ENCODE results near the gene MBTPS1.
A peak's percentile ranks its signal among the peaks of the same experiment; 100 is the strongest.

MBTPS1 gene

DNA sequence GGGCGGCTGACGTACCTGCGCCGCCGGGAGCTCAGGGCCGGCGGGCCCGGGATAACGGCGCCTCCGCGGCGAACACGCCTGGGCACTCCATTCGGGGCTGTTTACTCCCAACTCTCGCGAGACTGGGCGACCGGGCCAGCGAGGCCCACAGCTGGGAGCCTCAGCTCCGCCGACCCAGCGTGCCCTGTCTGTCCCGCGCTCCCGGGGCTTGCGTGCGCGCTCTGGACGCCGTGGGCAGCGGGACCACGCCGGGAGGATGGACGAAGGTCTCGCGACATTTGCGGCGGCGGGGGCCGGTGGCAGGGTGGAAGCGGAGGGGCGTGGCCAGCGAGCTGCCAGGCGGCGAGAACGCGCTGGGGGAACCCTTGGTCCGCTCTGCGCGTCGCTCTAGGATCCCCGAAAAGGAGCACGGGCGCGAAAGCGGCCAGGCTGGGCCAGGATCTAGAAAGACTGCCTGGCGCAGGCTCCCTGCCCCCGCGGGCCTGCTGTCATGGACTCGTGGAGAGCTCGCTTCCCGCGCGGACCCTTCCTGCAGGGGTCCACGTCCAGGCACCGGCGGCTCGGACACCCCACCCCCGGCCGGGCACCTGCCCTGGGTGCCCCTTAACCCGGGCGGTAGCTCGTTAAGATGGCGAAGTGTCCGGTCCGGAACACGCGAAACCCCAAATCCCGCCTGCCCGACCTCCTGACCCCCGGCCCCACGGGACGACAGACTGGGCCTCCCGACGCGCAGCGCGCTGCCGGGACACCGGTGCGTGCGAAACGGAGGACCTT, at the start of gene MBTPS1:
Gene MBTPS1 (minus strand): TSS at position 223 of the 774 bp plus-strand sequence. CDS start 15,159 bp downstream, outside the sequence.
- peak; percentile 95 for DNase-seq (ENCODE audit: low read depth)

DNA sequence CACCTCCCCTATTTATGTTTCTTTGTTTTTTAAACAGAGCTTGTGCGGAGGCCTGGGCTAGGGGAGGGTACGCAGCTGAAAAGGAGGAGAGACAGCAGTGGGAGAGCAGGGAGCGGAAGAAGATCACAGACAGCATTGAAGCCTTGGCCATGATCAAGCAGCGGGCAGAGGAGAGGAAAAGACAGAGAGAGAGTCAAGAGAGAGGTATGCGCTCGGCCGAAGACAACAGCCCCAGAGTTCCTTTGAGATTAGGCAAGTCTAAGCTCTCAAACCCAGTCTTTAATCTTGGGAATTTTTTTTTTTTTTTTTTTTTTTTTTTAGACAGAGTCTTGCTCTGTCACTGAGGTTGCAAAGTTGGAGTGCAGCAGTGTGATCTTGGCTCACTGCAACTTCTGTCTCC, 49.0 kb upstream of the MBTPS1 start:
- no peak for DNase-seq (ENCODE audit: low read depth)

DNA sequence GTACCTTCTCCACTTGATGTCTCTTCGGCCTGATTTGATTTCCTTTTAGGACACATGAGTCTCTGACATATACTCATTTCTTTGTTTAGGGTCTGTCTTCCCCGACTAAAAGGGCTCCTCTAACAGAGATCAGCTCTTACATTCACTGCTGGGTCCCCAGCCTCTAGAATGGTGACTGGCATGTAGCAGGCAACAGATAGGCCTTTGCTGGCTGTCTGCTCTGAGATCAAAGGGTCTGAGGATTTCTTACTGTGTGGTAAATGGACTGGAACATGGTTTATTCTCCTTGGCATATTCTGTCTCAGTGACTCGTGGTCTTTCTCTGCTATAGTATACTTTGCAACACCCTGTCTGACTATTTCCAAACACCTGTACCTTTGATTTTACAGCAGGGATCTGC, 45.1 kb upstream of the MBTPS1 start:
- no peak for DNase-seq (ENCODE audit: low read depth)

DNA sequence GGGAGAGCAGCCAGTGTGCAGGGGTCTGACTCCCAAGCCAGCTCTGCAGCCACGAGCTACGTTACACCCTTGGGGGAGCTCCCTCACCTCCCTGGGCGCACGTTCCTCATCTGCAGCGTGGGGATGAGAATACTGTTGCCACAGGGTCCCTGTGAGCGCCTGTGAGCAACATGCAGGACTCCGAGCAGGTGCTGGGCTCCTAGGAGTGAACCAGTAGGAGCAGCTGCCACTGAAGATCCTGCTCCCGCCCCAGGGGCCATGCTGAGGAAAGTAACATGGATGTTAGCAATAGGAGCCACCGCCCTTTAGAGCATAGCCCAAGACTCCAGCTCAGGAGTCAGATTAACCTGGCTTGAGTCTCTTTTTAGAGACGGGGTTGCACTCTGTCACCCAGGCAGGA, 44.3 kb upstream of the MBTPS1 start:
- no peak for DNase-seq (ENCODE audit: low read depth)

DNA sequence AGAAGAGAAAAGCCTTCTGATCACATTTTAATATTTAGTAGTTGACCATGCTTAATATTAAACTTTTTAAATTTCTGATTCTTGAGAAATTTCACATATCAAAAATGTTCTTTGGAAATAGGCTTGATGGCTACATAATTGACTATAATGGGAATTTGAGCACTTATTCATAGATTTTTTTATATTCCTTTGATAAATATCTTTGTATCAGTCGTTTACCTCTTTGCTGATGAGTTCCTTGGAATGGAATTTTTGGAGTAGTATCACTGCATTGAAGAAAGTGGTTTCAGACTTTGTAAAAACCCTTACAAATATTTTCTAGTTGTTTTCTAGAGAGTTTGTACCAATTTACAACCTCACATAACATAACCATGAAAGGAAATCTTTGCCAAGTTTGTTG, 43.1 kb upstream of the MBTPS1 start:
- no peak for DNase-seq (ENCODE audit: low read depth)

DNA sequence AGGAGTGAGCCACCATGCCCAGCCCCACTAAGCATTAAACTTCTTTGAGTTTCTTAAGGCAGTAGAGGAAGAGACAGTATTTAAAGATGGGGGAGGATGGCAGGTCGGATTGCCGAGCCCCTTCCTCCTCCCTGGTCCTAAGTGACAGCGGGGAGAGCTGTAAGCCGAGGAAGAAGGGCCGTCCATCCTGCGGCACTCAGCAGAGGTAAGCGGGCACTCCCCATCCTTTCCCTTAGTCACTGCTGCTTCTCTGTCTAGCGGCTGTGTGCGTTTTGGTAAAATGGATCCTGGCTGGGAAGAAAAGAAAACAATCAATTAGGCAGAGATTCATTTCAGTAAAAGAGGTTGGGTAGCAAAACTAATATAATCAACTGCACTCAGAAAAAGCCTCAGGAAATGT, 42.3 kb upstream of the MBTPS1 start:
- no peak for DNase-seq (ENCODE audit: low read depth)

DNA sequence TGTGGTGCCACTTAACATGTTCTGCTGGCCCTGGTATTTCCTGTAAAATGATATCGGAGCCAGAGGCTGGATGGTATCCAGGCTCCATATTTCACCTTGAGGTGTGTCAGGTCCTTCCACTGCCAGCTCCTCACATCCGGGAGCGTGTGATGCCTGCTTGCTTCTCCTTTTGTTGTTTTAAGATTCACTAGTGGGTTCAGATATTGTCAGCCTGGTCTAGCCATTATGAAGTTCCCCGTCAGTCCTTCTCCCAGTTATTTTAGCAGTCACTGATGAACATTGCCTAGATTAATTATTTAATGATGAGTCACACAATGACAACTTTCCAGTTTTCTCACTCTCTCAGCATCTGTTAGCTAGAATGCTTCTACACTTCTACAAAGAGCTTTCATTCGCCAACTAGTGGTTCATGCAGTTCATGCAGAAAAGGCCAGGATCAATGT, 39.6 kb upstream of the MBTPS1 start:
- no peak for DNase-seq (ENCODE audit: low read depth)

DNA sequence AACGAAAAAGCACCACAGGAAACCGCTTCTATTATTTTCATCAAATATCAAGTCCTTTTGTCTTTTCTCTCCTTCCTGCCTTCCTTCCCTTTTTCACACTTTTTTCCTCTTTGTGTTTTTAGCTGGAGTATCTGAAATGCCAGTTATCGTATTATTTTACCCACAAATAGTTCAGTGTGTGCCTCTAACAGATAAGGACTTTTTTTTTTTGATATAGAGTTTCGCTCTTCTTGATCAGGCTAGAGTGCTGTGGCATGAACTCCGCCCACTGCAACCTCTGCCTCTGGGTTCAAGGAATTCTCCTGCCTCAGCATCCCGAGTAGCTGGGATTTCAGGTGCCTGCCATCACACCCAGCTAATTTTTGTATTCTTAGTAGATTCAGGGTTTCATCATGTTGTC, 39.0 kb upstream of the MBTPS1 start:
- DNase-seq (ENCODE audit: low read depth) = no peak

DNA sequence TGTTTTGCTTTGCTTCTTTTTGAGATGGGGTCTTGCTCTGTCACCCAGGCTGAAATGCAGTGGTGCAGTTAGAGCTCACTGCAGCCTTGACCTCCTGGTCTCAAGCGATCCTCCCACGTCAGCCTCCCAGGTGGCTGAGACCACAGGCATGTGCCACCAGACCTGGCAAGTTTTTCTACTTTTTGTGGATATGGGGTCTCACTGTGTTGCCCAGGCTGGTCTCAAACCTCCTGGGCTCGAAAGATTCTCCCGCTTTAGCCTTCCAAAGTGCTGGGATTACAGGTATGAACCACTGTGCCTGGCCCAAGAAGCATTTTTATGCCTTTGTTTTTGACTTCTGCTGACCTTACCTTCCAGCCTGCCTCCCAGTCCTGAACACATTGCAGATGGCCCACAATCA, 38.5 kb upstream of the MBTPS1 start:
- no peak for DNase-seq (ENCODE audit: low read depth)

DNA sequence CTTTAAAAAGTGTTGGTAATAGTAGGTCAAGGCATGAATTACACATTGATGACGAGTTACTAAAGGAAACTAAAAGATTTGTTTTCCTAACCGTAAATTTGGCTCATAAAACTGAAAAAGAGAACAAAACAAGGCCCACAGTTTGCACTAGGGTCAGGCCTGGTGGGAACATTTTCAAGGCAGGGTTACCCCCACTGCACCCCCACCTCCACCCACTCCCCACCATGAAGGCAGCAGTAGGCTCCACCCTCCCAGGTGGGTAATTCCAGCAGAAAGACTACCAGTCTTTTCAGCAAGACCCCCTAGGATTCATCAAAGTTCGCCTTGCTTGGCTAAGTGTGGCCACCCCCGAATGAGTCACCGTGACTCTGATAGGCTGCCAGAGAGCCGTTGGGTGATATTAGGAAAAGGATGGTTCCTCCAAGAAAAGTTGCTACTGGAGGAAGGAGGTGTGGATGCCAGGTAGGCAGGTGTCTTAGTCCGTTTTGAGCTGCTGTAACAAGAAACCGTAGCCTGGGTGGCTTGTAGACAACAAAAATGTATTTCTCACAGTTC, 37.0 kb upstream of the MBTPS1 start:
- no peak for DNase-seq (ENCODE audit: low read depth)

DNA sequence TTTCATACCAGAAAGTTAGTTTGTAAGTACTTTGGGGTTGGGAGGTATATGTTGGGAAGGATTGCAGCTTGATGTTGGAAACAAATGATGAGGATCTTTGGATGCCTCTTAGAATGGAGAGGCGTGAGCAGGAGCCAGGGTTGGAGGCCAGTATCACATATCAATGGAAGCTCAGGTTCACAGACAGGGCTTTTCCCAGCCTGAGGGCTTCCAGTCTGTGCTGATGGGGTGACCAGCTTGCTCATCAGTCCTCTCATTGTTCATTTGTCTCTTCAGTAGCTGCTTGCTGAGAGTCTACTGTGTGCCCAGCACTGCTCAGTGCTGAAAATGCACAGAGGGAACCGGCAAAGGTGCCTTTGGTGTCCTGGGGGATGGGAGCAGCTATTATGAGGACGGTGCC, 34.2 kb upstream of the MBTPS1 start:
- no peak for DNase-seq (ENCODE audit: low read depth)

DNA sequence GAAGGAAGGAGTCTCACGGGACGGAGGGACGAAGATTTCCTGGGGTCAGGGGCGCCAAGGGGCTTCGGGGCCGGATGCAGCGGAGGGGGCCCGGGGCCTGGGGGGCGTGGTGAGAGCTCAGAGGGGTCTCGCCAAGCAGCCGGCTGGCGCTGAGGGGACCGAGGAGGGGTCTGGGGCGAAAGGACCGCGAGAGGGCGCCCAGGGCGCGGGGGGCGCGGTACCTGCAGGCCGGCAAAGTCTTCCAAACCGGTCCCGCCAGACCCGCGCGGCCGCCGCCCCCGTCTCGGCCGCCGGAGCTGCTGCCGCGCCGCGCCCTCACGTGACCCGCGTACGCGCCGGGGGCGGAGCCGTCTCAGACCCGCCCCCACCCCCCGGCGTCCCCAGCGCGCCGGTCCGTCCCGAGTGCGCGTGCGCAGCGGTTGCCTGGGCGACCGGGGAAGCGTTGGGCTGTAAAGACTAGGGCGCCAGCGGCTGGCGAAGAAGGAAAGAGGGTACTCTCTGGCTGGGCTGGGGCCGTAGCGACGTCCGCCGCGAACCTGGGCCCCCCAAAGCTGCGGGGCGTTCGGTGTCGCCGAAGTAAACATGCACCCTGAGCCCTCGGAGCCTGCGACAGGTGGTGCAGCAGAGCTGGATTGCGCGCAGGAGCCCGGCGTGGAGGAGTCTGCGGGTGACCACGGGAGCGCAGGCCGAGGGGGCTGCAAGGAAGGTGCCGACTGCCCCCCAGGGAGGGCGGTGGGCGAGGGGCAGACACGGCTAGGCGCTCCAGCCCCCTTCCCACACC, 28.3 kb upstream of the MBTPS1 start, which contains the start of the genes DNAAF1 and HSDL1:
Gene DNAAF1 (plus strand): TSS at position 450 of the 781 bp plus-strand sequence. CDS start 133 bp downstream, at position 583.
Gene HSDL1 (minus strand): TSS at position 319 of the 781 bp plus-strand sequence. CDS start 13,856 bp downstream, outside the sequence.
- DNase-seq (ENCODE audit: low read depth) = peak; percentile 84

DNA sequence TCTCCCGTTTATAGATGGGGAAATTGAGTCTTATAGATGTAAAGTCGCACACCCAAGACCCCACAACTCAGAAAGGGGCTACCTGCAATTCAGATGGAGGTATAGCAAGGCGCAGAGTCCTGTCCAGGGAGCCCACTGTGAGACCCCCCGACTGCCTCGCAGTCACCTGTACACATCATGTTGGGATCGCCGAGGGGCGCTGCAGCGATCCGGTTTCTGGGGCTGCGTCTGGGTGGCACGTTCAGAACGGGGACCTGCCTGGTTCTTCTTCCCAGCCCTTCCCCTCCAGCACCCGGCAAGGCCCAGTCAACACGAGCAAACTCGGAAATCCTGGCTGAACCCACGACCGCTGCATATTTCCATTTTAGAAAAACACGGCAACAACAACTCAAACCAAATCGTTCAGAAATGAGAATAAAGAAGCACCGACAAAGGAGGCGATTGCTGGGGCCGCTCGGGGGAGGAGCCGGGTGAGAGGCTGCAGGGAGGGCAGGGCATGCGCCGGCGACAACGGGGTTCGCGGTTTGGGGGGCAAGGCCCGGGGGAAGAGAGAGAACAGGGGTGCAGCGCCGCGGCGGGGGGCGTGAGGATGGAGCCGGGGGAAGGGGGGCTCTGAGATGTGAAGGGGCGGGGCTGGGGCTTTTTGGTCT, 27.6 kb upstream of the MBTPS1 start:
- peak; percentile 40 for DNase-seq (ENCODE audit: low read depth)

DNA sequence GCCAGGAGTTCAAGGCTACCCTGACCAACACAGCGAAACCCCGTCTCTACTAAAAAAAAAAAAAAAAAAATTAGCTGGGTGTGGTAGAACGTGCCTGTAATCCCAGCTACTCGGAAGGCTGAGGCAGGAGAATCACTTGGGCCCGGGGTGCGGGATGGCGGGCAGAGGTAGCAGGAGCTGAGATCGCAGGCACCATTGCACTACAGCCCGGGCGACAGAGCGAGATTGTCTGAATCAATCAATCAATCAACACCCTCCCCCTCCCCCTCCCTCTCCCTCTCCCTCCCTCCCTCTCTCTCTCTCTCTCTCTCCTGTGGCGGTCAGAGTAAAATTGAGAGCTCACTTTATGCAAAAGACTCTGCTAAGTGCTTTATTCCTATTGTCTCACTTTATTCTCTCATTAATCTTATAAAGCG, 27.1 kb upstream of the MBTPS1 start:
- no peak for DNase-seq (ENCODE audit: low read depth)

DNA sequence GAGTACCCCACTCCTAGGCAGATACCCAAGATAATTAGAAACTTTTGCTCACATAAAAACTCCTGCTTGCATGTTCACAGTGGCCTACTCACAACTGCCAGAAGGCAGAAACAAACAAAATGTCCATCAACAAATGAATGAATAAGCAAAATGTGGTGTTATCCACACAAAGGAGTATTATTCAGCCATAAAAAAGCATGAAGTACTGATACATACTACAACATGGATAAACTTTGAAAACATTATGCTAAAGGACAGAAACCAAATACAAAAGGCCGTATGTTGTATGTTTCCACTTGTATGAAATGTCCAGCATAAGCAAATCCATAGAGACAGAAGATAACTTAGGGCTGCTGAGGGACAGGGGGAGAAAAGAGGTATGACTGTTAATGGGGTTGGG, 26.3 kb upstream of the MBTPS1 start:
- DNase-seq (ENCODE audit: low read depth) = no peak

DNA sequence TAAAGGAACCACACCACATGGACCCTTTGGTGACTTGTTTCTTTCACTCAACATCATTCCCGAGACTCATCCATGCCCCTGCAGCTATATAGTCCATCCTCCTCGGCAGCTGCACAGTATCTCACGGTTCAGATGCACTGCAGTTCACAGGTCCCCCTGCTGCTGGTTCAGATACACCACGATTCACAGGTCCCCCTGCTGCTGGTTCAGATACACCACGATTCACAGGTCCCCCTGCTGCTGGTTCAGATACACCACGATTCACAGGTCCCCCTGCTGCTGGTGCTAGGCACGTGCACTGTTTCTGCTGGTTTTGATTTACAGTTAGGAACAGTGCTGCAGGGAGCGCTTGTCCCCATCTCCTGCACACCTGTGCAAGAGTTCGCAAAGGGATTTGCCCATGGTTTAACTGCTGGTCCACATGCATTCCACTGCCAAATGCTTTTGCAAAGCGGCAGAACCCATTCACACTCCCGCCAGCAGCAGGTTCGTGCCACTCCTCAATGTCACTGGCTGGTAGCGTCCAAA, 24.5 kb upstream of the MBTPS1 start:
- no peak for DNase-seq (ENCODE audit: low read depth)

DNA sequence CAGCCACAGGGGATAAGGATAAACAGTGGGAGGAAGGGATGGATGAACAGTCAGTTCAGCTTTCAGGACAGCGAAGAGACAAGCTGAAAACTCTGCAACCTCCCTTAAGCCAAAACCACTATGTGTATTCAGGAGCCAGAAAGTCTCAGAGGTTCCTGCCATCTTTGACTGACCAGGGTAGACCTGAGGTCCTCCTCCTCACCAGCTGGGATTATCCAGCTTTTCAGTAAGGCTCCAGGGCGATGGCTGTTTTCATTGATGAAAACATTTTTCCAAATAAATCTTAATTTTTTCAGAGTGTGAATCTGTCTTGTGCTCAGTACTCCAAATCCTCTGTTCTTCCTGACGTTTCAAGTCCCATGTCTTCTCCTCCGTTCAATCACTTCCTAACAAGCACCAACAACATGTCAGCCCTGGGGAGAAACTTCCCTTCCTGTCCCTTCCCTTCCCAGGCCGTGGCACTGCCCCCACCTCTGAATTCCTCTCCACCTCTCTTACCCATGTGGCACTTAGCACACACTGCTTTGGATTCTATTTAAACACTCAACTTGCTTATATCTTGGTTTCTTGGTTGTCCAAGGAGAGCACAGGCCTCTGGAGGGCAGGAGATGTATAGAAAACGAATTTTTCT, 23.0 kb upstream of the MBTPS1 start:
- DNase-seq (ENCODE audit: low read depth) = no peak

DNA sequence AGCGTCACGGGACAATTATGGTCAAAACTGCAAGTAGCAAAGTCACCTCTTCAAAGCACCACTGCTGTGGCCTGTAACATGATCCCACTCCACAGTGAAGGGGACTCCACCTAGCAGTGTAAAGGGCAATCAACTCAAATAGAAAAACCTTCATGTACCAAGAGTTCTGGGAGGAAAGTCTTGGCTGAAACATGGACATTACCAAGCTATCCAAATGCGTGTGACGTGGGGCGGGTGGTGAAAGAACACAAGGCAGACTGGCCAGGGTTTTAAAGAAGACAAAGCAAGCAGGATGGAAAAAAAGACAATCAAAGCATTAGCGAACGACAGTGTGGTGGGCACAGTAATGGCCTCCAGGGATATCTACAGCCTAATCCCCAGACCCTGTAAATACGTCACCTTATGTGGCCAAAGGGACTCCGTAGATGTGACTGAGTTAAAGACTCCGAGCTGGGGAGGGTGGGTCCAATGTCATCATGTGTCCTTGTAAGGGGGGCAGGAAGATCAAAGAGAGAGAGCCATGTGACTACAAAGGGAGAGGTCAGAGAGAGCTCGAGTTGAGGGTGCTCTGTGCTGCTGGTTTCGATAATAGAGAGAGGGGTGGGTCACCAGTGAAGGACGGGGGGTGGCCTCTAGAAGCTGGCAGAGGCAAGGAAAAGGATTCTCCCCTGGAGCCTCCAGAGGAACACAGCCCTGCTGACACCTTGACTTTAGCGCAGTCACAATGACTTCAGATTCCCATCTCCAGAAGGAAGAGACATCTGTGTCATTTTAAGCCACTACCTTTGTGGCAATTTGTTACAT, 22.3 kb upstream of the MBTPS1 start:
- no peak for DNase-seq (ENCODE audit: low read depth)

DNA sequence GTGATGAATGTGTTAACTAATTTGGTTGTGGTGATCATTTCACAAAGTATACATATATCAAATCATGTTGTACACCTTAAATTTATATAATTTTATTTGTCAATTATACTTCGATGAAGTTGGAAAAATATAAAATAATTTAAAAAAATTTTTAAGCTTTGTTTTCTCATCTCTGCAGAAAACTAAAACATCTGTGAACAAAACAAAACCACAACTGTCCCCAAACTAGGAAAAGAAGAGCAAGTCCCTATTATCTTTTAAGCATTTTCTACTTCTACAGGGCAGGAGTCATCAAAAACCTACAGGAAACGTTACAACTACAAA, 21.7 kb upstream of the MBTPS1 start:
- DNase-seq (ENCODE audit: low read depth) = no peak

DNA sequence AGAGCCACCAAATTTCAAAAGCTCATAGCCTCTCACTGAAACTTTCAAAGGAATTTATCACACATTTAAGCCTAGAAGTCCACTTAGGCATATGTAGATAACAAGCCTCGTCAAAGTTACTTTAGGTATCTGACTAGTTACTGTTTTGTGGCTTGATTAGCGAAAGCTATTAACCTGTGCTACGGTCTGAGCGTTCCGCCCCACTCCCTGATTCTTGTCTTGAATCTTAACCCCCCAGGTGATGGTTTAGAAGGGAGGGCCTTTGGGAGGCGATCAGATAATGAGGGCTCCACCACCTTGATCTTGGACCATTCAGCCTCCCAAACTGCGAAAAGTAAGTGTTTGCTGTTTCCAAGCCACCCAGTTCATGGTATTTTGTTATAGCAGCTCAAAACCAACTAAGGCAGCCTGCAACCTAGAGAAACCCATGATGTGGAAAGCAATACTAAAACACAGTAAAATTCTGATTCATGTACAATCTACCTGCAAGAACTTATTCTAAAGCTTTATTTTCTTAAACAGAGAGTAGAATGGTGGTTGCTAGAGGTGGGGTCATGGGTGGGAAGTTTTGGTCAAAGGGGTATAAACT, 21.1 kb upstream of the MBTPS1 start:
- no peak for DNase-seq (ENCODE audit: low read depth)
